HG03442 (cell line): Measurements from ENCODE around the gene SEC61B.

ENCODE experiments used
- ATAC-seq: cut with Tn5 transposase; IDR thresholded peaks from one replicate; pipeline ENCODE4 v1.9.1; 2021; ENCODE audit warnings: mild to moderate bottlenecking, moderate library complexity; ENCODE audit not compliant: unreplicated experiment

Gene SEC61B

GRCh38 chr9:99221621-99222415, at the start of gene SEC61B, which contains the start of gene ALG2:
Gene SEC61B, plus strand, starts transcription at chr9:99222282. Its CDS starts 82 bp downstream, at chr9:99222364.
Gene ALG2, minus strand, starts transcription at chr9:99221942. Its CDS starts 48 bp downstream, at chr9:99221894.
- peak; percentile 91 for ATAC-seq

GRCh38 chr9:99173570-99174504, 48.2 kb upstream of the SEC61B start:
- ATAC-seq: peak; percentile 87

GRCh38 chr9:99176527-99177013, 45.5 kb upstream of the SEC61B start:
- ATAC-seq: no peak

- no peak for ATAC-seq
Measured at GRCh38 chr9:99177576-99178366, 44.3 kb upstream of the SEC61B start.

- ATAC-seq: no peak
Measured at GRCh38 chr9:99178912-99179872, 42.9 kb upstream of the SEC61B start.

GRCh38 chr9:99180199-99180598, 41.9 kb upstream of the SEC61B start:
- peak; percentile 45 for ATAC-seq

GRCh38 chr9:99180662-99181061, 41.4 kb upstream of the SEC61B start:
- ATAC-seq: no peak

GRCh38 chr9:99181206-99181605, 40.9 kb upstream of the SEC61B start:
- ATAC-seq: no peak

- ATAC-seq: peak; percentile 53
Measured at GRCh38 chr9:99181621-99182020, 40.5 kb upstream of the SEC61B start.

- no peak for ATAC-seq
Measured at GRCh38 chr9:99182356-99182755, 39.7 kb upstream of the SEC61B start.

- no peak for ATAC-seq
Measured at GRCh38 chr9:99183616-99184015, 38.5 kb upstream of the SEC61B start.

- no peak for ATAC-seq
Measured at GRCh38 chr9:99184110-99184474, 38.0 kb upstream of the SEC61B start.

GRCh38 chr9:99184475-99185347, 37.4 kb upstream of the SEC61B start:
- ATAC-seq: peak; percentile 44

GRCh38 chr9:99185348-99185632, 36.8 kb upstream of the SEC61B start:
- no peak for ATAC-seq

- no peak for ATAC-seq
Measured at GRCh38 chr9:99185934-99186333, 36.1 kb upstream of the SEC61B start.

GRCh38 chr9:99187311-99187710, 34.8 kb upstream of the SEC61B start:
- ATAC-seq: no peak

- ATAC-seq: no peak
Measured at GRCh38 chr9:99189186-99189585, 32.9 kb upstream of the SEC61B start.

- no peak for ATAC-seq
Measured at GRCh38 chr9:99189887-99190596, 32.0 kb upstream of the SEC61B start.
